Erythroblast (primary cell): ENCODE data around the gene LSM2.

Source experiments
- GATA1 ChIP-seq: IDR thresholded peaks from 2 replicates; pipeline ENCODE4 v1.6.1; 2011; ENCODE audit warnings: low read depth, mild to moderate bottlenecking, control low read depth, low read length, moderate library complexity
- POLR2A ChIP-seq: IDR thresholded peaks from 2 replicates; pipeline ENCODE4 v1.6.1; 2011; ENCODE audit warnings: mild to moderate bottlenecking, low read length

DNA sequence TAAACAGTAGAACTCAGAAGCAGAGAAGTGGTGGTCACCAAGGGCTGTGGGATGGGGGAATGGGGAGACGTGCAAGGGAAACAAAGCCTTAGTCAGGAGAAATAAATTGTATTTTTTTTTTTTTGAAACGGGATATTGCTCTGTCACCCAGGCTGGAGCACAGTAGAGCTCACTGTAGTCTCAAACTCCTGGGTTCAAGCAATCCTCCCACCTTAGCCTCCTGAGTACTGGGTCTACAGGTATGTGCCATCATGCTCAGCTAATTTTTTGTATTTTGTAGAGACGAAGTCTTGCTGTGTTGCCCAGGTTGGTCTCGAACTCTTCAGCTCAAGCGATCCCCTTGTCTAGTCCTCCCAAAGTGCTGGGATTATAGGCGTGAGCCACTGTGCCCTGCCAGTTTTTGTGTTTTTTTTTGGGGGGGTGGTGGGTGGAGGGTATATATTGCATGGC, 24.1 kb upstream of the LSM2 start:
- no peak for TF ChIP-seq POLR2A
- TF ChIP-seq GATA1: no peak
